ENCODE results near the gene C2CD2L.
"Not testable (repeated sequence)": the region's sequence is repeated elsewhere in the genome, so short reads cannot be mapped to it uniquely, and the experiment has no call there.

The C2CD2L gene

GRCh38 chr11:119167077-119167458 lies 59.9 kb downstream of the C2CD2L start:
- H3K27ac Mint-ChIP-seq; H3K4me3 Mint-ChIP-seq; H3K4me1 Mint-ChIP-seq (ENCODE audit: low read depth); H3K9me3 Mint-ChIP-seq (ENCODE audit: low read depth); H3K36me3 Mint-ChIP-seq; H3K27me3 Mint-ChIP-seq: not testable (repeated sequence)

- no peaks in the 10 kb centered on the region for H3K27me3 Mint-ChIP-seq
- no peaks in the 10 kb centered on the region for H3K9me3 Mint-ChIP-seq (ENCODE audit: low read depth)
- H3K36me3 Mint-ChIP-seq = no peaks in the 10 kb centered on the region
- H3K4me1 Mint-ChIP-seq (ENCODE audit: low read depth) = peaks cover 8% of the 10 kb centered on the region
- H3K4me3 Mint-ChIP-seq = peak overlapping the region; percentile 79
- peak overlapping the region; percentile 50 for H3K27ac Mint-ChIP-seq
Measured at GRCh38 chr11:119167933-119168332, 60.8 kb downstream of the C2CD2L start.

Measured in activated naive CD8-positive, alpha-beta T cell (primary cell).